K562 (cell line): Measurements from ENCODE around the gene MFNG. TPM values are rescaled to one million over a fixed set of nuclear protein-coding genes. Genes with fewer than 3 reads are reported as not detected.

Experiments
- ATAC-seq: fragments of 200-7000 bp; cut with Tn5 transposase; 3 replicates; pipeline ENCODE4 v1.9.1; 2020; ENCODE audit warnings: moderate library complexity
- BruUV-seq: library from RNA; stranded (reverse); fragments of 400-500 nt; replicated peaks from 2 replicates; lab custom pipeline; 2021; lab: Mats Ljungman, UMichigan
- CTCF ChIA-PET: fragments of 300-600 bp; formaldehyde crosslinking; extraction: SDS; loops from one replicate; lab custom pipeline; 2021; ENCODE audit warnings: low intra/inter-chr PET ratio; lab: Yijun Ruan, JAX
- POLR2A ChIA-PET: fragments of 300-600, 350-650 bp; sonication (Branson Sonifier 250); formaldehyde crosslinking; extraction: SDS; loops from one replicate; lab custom pipeline; 2021; ENCODE audit warnings: antibody characterized with exemption, inconsistent platforms; lab: Yijun Ruan, JAX
- DNase-seq, 4 experiments: peaks; one replicate each; pipeline versions ENCODE4 v3.0.0 to v3.0.0-alpha.2; 2011 to 2018; ENCODE audit warnings: low spot score in 3 of 4, mixed read lengths in 3 of 4; ENCODE audit errors: extremely low read depth in 1 of 4
- FAIRE-seq: peaks from 2 replicates; lab custom pipeline; 2011; peaks lifted over from hg19 to GRCh38; lab: Jason Lieb, UNC
- H2AFZ ChIP-seq: 2 replicates; pipeline ENCODE4 v1.6.0; 2011; ENCODE audit warnings: low read depth, low read length, control low read depth, inconsistent platforms
- H3K27ac ChIP-seq: fragments of 200-600 bp; 3 replicates; pipeline ENCODE4 v1.8.0; 2011; ENCODE audit warnings: low read depth, mild to moderate bottlenecking, control low read depth, inconsistent platforms, low read length, moderate library complexity, mixed read lengths; ENCODE audit errors: extremely low read depth
- H3K27me3 ChIP-seq, 2 experiments: fragments of 300-600 bp in 1 of 2; 2 replicates in 1 of 2; 3 replicates in 1 of 2; pipeline versions ENCODE4 v1.6.0 to v1.8.0; 2011; ENCODE audit warnings: inconsistent platforms in 2 of 2, low read length in 2 of 2, mild to moderate bottlenecking in 1 of 2, mixed read lengths in 1 of 2, moderate library complexity in 1 of 2; ENCODE audit not compliant: control insufficient read depth in 2 of 2, insufficient read depth in 2 of 2
- H3K36me3 ChIP-seq: fragments of 300-600 bp; 3 replicates; pipeline ENCODE4 v1.8.0; 2011; ENCODE audit warnings: mild to moderate bottlenecking, low read length, inconsistent platforms; ENCODE audit not compliant: control insufficient read depth, insufficient read depth
- H3K4me1 ChIP-seq, 2 experiments: fragments of 200-600 bp in 1 of 2; replicated peaks in 1 of 2; 2 replicates in 1 of 2; 3 replicates in 1 of 2; pipeline versions ENCODE4 v1.5.1 to v1.8.0; 2011; ENCODE audit warnings: inconsistent platforms in 2 of 2, low read length in 2 of 2, mild to moderate bottlenecking in 1 of 2, mixed read lengths in 1 of 2, moderate library complexity in 1 of 2; ENCODE audit not compliant: control insufficient read depth in 2 of 2, insufficient read depth in 2 of 2
- H3K4me2 ChIP-seq: 2 replicates; pipeline ENCODE4 v1.6.1; 2011; ENCODE audit warnings: low read length, control low read depth, inconsistent platforms, mixed read lengths; ENCODE audit not compliant: insufficient read depth
- H3K4me3 ChIP-seq: fragments of 200-600 bp; sonication (generic), shearing (Covaris generic); 2 replicates; pipeline ENCODE4 v1.5.1; 2016; ENCODE audit warnings: control low read depth, inconsistent platforms
- H3K79me2 ChIP-seq: fragments of 200-600 bp; 3 replicates; pipeline ENCODE4 v1.8.0; 2011; ENCODE audit warnings: low read length, inconsistent platforms; ENCODE audit not compliant: control insufficient read depth, insufficient read depth
- H3K9ac ChIP-seq, 2 experiments: 2 replicates each; pipeline versions ENCODE4 v1.6.0 to v1.6.1; 2011; ENCODE audit warnings: low read depth in 2 of 2, low read length in 2 of 2, control low read depth in 1 of 2, inconsistent platforms in 1 of 2, mild to moderate bottlenecking in 1 of 2, mixed read lengths in 1 of 2; ENCODE audit not compliant: insufficient read depth in 1 of 2
- H3K9me1 ChIP-seq: one replicate; pipeline ENCODE4 v1.6.0; 2011; ENCODE audit warnings: inconsistent platforms, mild to moderate bottlenecking, low read length, moderate library complexity; ENCODE audit not compliant: control insufficient read depth, insufficient read depth
- H3K9me3 ChIP-seq: replicated peaks from 2 replicates; pipeline ENCODE4 v1.5.1; 2011; ENCODE audit warnings: low read depth, low read length, inconsistent platforms; ENCODE audit not compliant: control insufficient read depth, insufficient read depth
- H4K20me1 ChIP-seq: replicated peaks from 2 replicates; pipeline ENCODE4 v1.6.1; 2011; ENCODE audit warnings: low read length, inconsistent platforms, mixed read lengths; ENCODE audit not compliant: control insufficient read depth, insufficient read depth
- FOSL1 ChIP-seq: fragments of 200-800 bp; sonication (Bioruptor generic); conservative IDR thresholded peaks from 2 replicates; pipeline ENCODE4 v1.6.1; 2016; ENCODE audit warnings: missing genetic modification characterization, missing compliant biosample characterization
- FOXK1 ChIP-seq: sonication (generic); formaldehyde crosslinking; IDR thresholded peaks from 2 replicates; pipeline ENCODE4 v1.8.0; 2022; ENCODE audit warnings: missing genetic modification reagents, mild to moderate bottlenecking, borderline replicate concordance
- HES1 ChIP-seq: fragments of 450-650 bp; IDR thresholded peaks from 2 replicates; pipeline ENCODE4 v1.6.1; 2016; ENCODE audit warnings: low read depth, mild to moderate bottlenecking, moderate library complexity
- HIVEP1 ChIP-seq: fragments of 250-450 bp; sonication (Bioruptor Pico); IDR thresholded peaks from 2 replicates; pipeline ENCODE4 v1.4.0; 2020; ENCODE audit warnings: mild to moderate bottlenecking
- NR1H2 ChIP-seq: sonication (generic); formaldehyde crosslinking; IDR thresholded peaks from 2 replicates; pipeline ENCODE4 v1.4.0; 2020; ENCODE audit warnings: mild to moderate bottlenecking, missing genetic modification reagents
- RBM25 ChIP-seq: fragments of 200-400 bp; formaldehyde crosslinking; IDR thresholded peaks from 2 replicates; pipeline ENCODE4 v1.6.1; 2018; ENCODE audit warnings: low read length, low read depth, moderate library complexity; ENCODE audit not compliant: severe bottlenecking
- SMAD2 ChIP-seq: fragments of 150-350 bp; IDR thresholded peaks from 2 replicates; pipeline ENCODE4 v1.6.1; 2014; ENCODE audit warnings: low read depth, mild to moderate bottlenecking, low read length
- SPI1 ChIP-seq: IDR thresholded peaks from 2 replicates; pipeline ENCODE4 v1.6.1; 2011; ENCODE audit warnings: low read depth, low read length, control low read depth, borderline replicate concordance
- TAF7 ChIP-seq: fragments of 450-650 bp; IDR thresholded peaks from 2 replicates; pipeline ENCODE4 v1.6.1; 2016; ENCODE audit warnings: missing genetic modification characterization, missing compliant biosample characterization
- TFE3 ChIP-seq: fragments of 450-650 bp; formaldehyde crosslinking; IDR thresholded peaks from 2 replicates; pipeline ENCODE4 v1.4.0; 2020; ENCODE audit warnings: mild to moderate bottlenecking, mixed read lengths
- ZNF3 ChIP-seq: fragments of 250-450 bp; sonication (Bioruptor Pico); IDR thresholded peaks from 2 replicates; pipeline ENCODE4 v1.5.0; 2021; ENCODE audit warnings: mild to moderate bottlenecking, moderate library complexity
- WGBS: fragments of 100-300 bp; shearing (Covaris generic); methylation state at CpG from one replicate; pipeline ENCODE4 v1.1.6; 2016; ENCODE audit warnings: low coverage, mixed read lengths; ENCODE audit not compliant: insufficient coverage; ENCODE audit errors: missing lambda C conversion rate; 5-methylcytosine and 5-hydroxymethylcytosine counted together
- in situ Hi-C: fragments of 300-500 bp; cut with MboI; formaldehyde crosslinking; loops from 4 replicates; pipeline ENCODE4 v1.15.0; 2018; ENCODE audit warnings: inconsistent platforms, mixed read lengths
- intact Hi-C: fragments of 100-400 bp; cut with micrococcal nuclease; formaldehyde crosslinking; loops from 2 replicates; pipeline ENCODE4 v1.14.2; 2022
- polyA plus RNA-seq, 8 experiments: library from polyadenylated mRNA; depleted of rRNA in 4 of 8; stranded (reverse) in 5 of 8; unstranded in 3 of 8; fragments of >200 nt; fragmentation: Nextera tagmentation in 2 of 8; fragmentation: Illumina TruSeq in 1 of 8; extraction: Ambion mirVana in 2 of 8; extraction: Trizol in 1 of 8; gene quantifications; 2 replicates each; pipeline versions ENCODE4 v1.2.1 to v1.2.3, GENCODE V29; 2011 to 2014; ENCODE audit warnings: inconsistent platforms in 1 of 8, missing spikeins in 1 of 8
- total RNA-seq, 7 experiments: library from RNA; depleted of rRNA in 6 of 7; stranded (reverse); fragments of >200 nt in 6 of 7; fragmentation: Illumina TruSeq in 2 of 7; extraction: Trizol in 2 of 7; gene quantifications; 2 replicates each; pipeline versions ENCODE4 v1.2.1 to v1.2.3, GENCODE V29; 2011 to 2021; ENCODE audit warnings: low replicate concordance in 1 of 7

MFNG gene
- total and polyA plus RNA-seq, 9 of the 15 experiments (the other 6 are each of a cell fraction or from before 2014, with no cell fraction given) = 0.13 to 0.73 (median 0.38) TPM; not detected in 4

DNA sequence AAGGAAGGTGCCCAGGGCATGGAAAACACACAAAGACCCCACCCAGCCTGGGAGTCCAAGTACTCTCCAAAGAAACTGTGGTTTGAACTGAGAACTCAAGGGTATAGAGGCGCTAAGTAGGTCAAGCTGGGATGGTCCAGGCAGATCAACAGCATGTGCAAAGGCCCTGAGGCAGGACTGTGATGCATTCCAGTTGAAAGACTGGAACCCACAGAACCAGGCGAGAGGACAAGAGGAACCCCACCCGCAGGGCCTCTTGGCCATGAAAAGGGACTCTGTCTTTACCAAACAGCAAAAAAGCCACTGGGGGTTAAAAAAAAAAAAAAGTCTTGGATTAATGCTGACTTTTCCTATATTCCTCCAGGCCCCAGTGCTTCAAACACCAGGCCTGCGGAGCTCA is 18.8 kb upstream of the MFNG start:
- peaks cover 22 to 48% of the 10 kb centered on the region in 2 experiments for H3K4me1 ChIP-seq
- intact Hi-C loops = no loop called here
- POLR2A ChIA-PET = interaction anchor here (0.6 to 1.5 kb wide), 3 partner anchors 10 to 103 kb away, joined by 3 to 4 read pairs (median 3); no protein-coding TSS in a partner anchor

GRCh38 chr22:37503850-37504249 is 17.7 kb upstream of the MFNG start:
- FAIRE-seq (no peak), ATAC-seq (no peak), DNase-seq (no peak)
- Histone ChIP-seq H3K4me2 (no peak overlapping the region), H3K9me3 (no peaks in the 10 kb centered on the region), H3K9me1 (no peaks in the 10 kb centered on the region), H3K4me1 (peaks cover 17 to 41% of the 10 kb centered on the region in 2 experiments), H4K20me1 (no peaks in the 10 kb centered on the region), H3K27ac (no peak overlapping the region), H3K79me2 (no peaks in the 10 kb centered on the region), H3K27me3 (no peaks in the 10 kb centered on the region), H2AFZ (no peak overlapping the region), H3K9ac (no peak overlapping the region; a peak in 1 of 4 replicates), H3K4me3 (no peak overlapping the region), H3K36me3 (peaks cover 5% of the 10 kb centered on the region; the same call in 1 of the 3 replicates)
- CTCF ChIA-PET = no interaction called here
- intact Hi-C loops = no loop called here
- TF ChIP-seq SPI1 (peak; percentile 51), HES1 (no peak), SMAD2 (no peak), FOXK1 (CRISPR knock-in tag) (no peak), FOSL1 (tag) (peak; percentile 72), TAF7 (no peak), TFE3 (CRISPR knock-in tag) (no peak)
- POLR2A ChIA-PET = interaction anchor here (0.5 to 1.0 kb wide), 3 partner anchors 14 to 116 kb away, joined by 3 to 4 read pairs (median 3); partner anchors contain the start of gene CARD10
- WGBS = 58% methylated on average over 5 of the region's 11 CpGs
- in situ Hi-C loops = no loop called here
- BruUV-seq = no TSS peak

More for the DNA sequence above, 18.8 kb upstream of the MFNG start:
- Histone ChIP-seq H3K9me3 (no peaks in the 10 kb centered on the region), H3K4me2 (no peak overlapping the region), H3K9ac (no peak overlapping the region), H4K20me1 (no peaks in the 10 kb centered on the region), H3K79me2 (no peaks in the 10 kb centered on the region), H3K27me3 (no peaks in the 10 kb centered on the region)
- FAIRE-seq = no peak
- DNase-seq = no peak
- BruUV-seq = no TSS peak
- WGBS = 61% methylated on average over 4 of the region's 4 CpGs
- no peak for ATAC-seq
- CTCF ChIA-PET = no interaction called here
- TF ChIP-seq ZNF3 (CRISPR knock-in tag) (no peak), RBM25 (peak; percentile 76), NR1H2 (CRISPR knock-in tag) (no peak), HIVEP1 (CRISPR knock-in tag) (no peak)
- TF ChIP-seq, all 486 proteins: peak for 1
- in situ Hi-C loops = no loop called here
- no peak overlapping the region for H2AFZ ChIP-seq
- H3K27ac ChIP-seq = no peak overlapping the region
- peaks cover 5% of the 10 kb centered on the region; the same call in 1 of the 3 replicates for H3K36me3 ChIP-seq
- H3K4me3 ChIP-seq = no peak overlapping the region
- H3K9me1 ChIP-seq = no peaks in the 10 kb centered on the region
